HG03558 (cell line): ENCODE data around the gene EPHA4.

Experiments
- ATAC-seq: cut with Tn5 transposase; IDR thresholded peaks from one replicate; pipeline ENCODE4 v1.9.1; 2021; ENCODE audit warnings: moderate number of reproducible peaks; ENCODE audit not compliant: unreplicated experiment; ENCODE audit errors: extremely low read depth

Gene EPHA4

GRCh38 chr2:221372159-221372884 lies 199.8 kb downstream of the EPHA4 start:
- no peak for ATAC-seq

DNA sequence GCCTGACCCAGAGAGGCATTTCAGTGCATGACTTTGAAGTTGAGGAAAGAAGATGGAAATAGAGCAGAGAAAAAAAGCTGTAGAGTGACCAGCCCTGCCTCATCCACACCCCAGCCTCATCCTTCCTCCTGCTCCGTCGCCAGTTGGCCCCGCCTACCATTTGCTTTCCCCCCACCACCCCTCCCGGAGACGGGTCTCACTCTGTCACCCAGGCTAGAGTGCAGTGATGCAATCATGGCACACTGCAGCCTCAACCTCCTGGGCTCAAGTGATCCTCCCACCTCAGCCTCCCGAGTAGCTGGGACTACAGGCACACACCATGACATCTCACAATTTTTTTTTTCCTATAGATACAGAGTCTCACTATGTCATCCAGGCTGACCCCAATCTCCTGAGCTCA lies 200.8 kb downstream of the EPHA4 start:
- no peak for ATAC-seq

- ATAC-seq = no peak
Observed at GRCh38 chr2:221370857-221371211, 201.3 kb downstream of the EPHA4 start.

GRCh38 chr2:221370076-221370856 lies 201.8 kb downstream of the EPHA4 start:
- ATAC-seq = no peak
